Measurements from ENCODE around the gene MARK3.

DNA sequence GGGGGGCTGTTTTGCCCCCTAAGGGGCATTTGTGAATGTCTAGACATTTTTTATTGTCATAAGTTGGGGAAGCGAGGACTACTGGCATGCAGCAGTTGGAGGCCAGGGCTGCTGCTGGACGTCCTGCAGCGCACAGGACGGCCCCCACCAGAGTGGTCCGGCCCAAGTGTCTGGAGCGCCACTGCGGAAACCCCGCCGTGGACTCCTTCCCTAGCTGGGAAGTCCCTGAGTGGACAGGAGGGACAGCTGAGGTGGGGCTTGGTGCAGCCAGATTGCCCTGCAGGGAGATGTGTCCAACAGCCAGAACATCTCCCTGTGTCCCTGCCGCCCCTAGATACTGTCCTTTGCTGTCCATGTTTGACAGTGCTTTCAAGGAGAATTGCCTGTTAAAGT, 132.0 kb downstream of the MARK3 start:
- TF ChIP-seq ZNF12 (CRISPR knock-in tag; IDR thresholded peaks at IDR 0.05) (no peak), KDM1A (CRISPR knock-in tag; IDR thresholded peaks at IDR 0.05) (no peak), FOSL2 (CRISPR knock-in tag; IDR thresholded peaks at IDR 0.05) (no peak)
